K562 (cell line): ENCODE data around the gene CEP350. TPM values are rescaled to one million over a fixed set of nuclear protein-coding genes. Genes with fewer than 3 reads are reported as not detected.

Source experiments
- ARID2 ChIP-seq: fragments of 450-650 bp; IDR thresholded peaks from 2 replicates; pipeline ENCODE4 v1.6.1; 2017; ENCODE audit warnings: antibody characterized with exemption, mild to moderate bottlenecking
- ATF4 ChIP-seq: fragments of 450-650 bp; formaldehyde crosslinking; IDR thresholded peaks from 2 replicates; pipeline ENCODE4 v1.4.0; 2022; ENCODE audit warnings: mild to moderate bottlenecking, moderate library complexity
- BCOR ChIP-seq: fragments of 450-650 bp; IDR thresholded peaks from 2 replicates; pipeline ENCODE4 v1.6.1; 2016
- CREB3L1 ChIP-seq: fragments of 450-650 bp; IDR thresholded peaks from 2 replicates; pipeline ENCODE4 v1.6.1; 2014; ENCODE audit warnings: low read depth, mild to moderate bottlenecking, moderate library complexity, borderline replicate concordance
- CREB5 ChIP-seq: fragments of 250-450 bp; sonication (Bioruptor Pico); IDR thresholded peaks from 2 replicates; pipeline ENCODE4 v1.5.0; 2020; ENCODE audit warnings: mild to moderate bottlenecking
- DLX4 ChIP-seq: fragments of 250-450 bp; sonication (Bioruptor Pico); IDR thresholded peaks from 2 replicates; pipeline ENCODE4 v1.6.1; 2021; ENCODE audit warnings: mild to moderate bottlenecking
- HDAC2 ChIP-seq: fragments of 450-650 bp; IDR thresholded peaks from 2 replicates; pipeline ENCODE4 v1.6.1; 2016; ENCODE audit warnings: mild to moderate bottlenecking
- HDAC3 ChIP-seq: fragments of 450-650 bp; IDR thresholded peaks from 2 replicates; pipeline ENCODE4 v1.6.1; 2018; ENCODE audit warnings: borderline replicate concordance, mild to moderate bottlenecking, moderate library complexity; ENCODE audit not compliant: partially characterized antibody
- HNRNPL ChIP-seq: fragments of 200-400 bp; formaldehyde crosslinking; IDR thresholded peaks from 2 replicates; pipeline ENCODE4 v1.6.1; 2017; ENCODE audit warnings: low read depth, mild to moderate bottlenecking, low read length
- HSF4 ChIP-seq: fragments of 250-450 bp; sonication (Bioruptor Pico); IDR thresholded peaks from 2 replicates; pipeline ENCODE4 v2.1.2; 2022; ENCODE audit warnings: mild to moderate bottlenecking, moderate library complexity, borderline replicate concordance
- LARP7 ChIP-seq: fragments of 450-650 bp; IDR thresholded peaks from 2 replicates; pipeline ENCODE4 v1.6.1; 2016
- MEF2A ChIP-seq: IDR thresholded peaks from 2 replicates; pipeline ENCODE4 v1.6.1; 2011; ENCODE audit warnings: low read depth, mild to moderate bottlenecking, low read length, moderate library complexity; ENCODE audit not compliant: control insufficient read depth
- MXI1 ChIP-seq: IDR thresholded peaks from 2 replicates; pipeline ENCODE4 v1.6.1; 2011; ENCODE audit warnings: low read depth, mild to moderate bottlenecking, improper control_type of control experiment, low read length
- PHF8 ChIP-seq: fragments of 200-600 bp; sonication (generic); IDR thresholded peaks from 2 replicates; pipeline ENCODE4 v1.6.1; 2012; ENCODE audit warnings: mixed run types, mild to moderate bottlenecking, inconsistent platforms, low read length, moderate library complexity, borderline replicate concordance
- RFX1 ChIP-seq: fragments of 450-650 bp; IDR thresholded peaks from 2 replicates; pipeline ENCODE4 v1.6.1; 2016; ENCODE audit warnings: mild to moderate bottlenecking, moderate library complexity
- SMAD1 ChIP-seq: fragments of 150-350 bp; IDR thresholded peaks from 2 replicates; pipeline ENCODE4 v1.6.1; 2014; ENCODE audit warnings: low read length, low read depth; ENCODE audit not compliant: partially characterized antibody
- SMAD2 ChIP-seq: fragments of 150-350 bp; IDR thresholded peaks from 2 replicates; pipeline ENCODE4 v1.6.1; 2014; ENCODE audit warnings: low read depth, mild to moderate bottlenecking, low read length
- SMARCB1 ChIP-seq: IDR thresholded peaks from 2 replicates; pipeline ENCODE4 v1.6.1; 2011; ENCODE audit warnings: improper control_type of control experiment, low read depth; ENCODE audit not compliant: insufficient read length
- SRSF3 ChIP-seq: fragments of 200-400 bp; formaldehyde crosslinking; IDR thresholded peaks from 2 replicates; pipeline ENCODE4 v1.6.1; 2016; ENCODE audit warnings: mild to moderate bottlenecking, low read length, moderate library complexity; ENCODE audit not compliant: insufficient read depth
- U2AF2 ChIP-seq: fragments of 200-400 bp; formaldehyde crosslinking; optimal IDR thresholded peaks from 2 replicates; pipeline ENCODE3; 2017; ENCODE audit warnings: low read depth, mild to moderate bottlenecking, low read length
- ZBTB1 ChIP-seq: sonication (generic); formaldehyde crosslinking; IDR thresholded peaks from 2 replicates; pipeline ENCODE4 v1.8.1; 2023; ENCODE audit warnings: missing genetic modification reagents, low read depth, mild to moderate bottlenecking, borderline replicate concordance
- ZBTB9 ChIP-seq: fragments of 450-650 bp; formaldehyde crosslinking; IDR thresholded peaks from 2 replicates; pipeline ENCODE4 v1.4.0; 2020; ENCODE audit warnings: mild to moderate bottlenecking, moderate library complexity
- ZNF431 ChIP-seq: sonication (generic); formaldehyde crosslinking; IDR thresholded peaks from 2 replicates; pipeline ENCODE4 v1.8.0; 2022; ENCODE audit warnings: mild to moderate bottlenecking, missing genetic modification reagents
- ZNF589 ChIP-seq: fragments of 200-800 bp; sonication (Bioruptor generic); IDR thresholded peaks from 2 replicates; pipeline ENCODE4 v1.6.1; 2016; ENCODE audit warnings: low read depth, missing genetic modification characterization, missing compliant biosample characterization
- ZNF696 ChIP-seq: fragments of 250-450 bp; sonication (Bioruptor Pico); conservative IDR thresholded peaks from 2 replicates; pipeline ENCODE4 v1.4.0; 2020; ENCODE audit warnings: mild to moderate bottlenecking, moderate library complexity
- ZNF766 ChIP-seq: fragments of 200-800 bp; sonication (Bioruptor generic); conservative IDR thresholded peaks from 2 replicates; pipeline ENCODE4 v1.6.1; 2016; ENCODE audit warnings: missing genetic modification characterization, missing compliant biosample characterization
- polyA plus RNA-seq, 8 experiments: library from polyadenylated mRNA; depleted of rRNA in 4 of 8; stranded (reverse) in 5 of 8; unstranded in 3 of 8; fragments of >200 nt; fragmentation: Nextera tagmentation in 2 of 8; fragmentation: Illumina TruSeq in 1 of 8; extraction: Ambion mirVana in 2 of 8; extraction: Trizol in 1 of 8; gene quantifications; 2 replicates each; pipeline versions ENCODE4 v1.2.1 to v1.2.3, GENCODE V29; 2011 to 2014; ENCODE audit warnings: inconsistent platforms in 1 of 8, missing spikeins in 1 of 8
- total RNA-seq, 7 experiments: library from RNA; depleted of rRNA in 6 of 7; stranded (reverse); fragments of >200 nt in 6 of 7; fragmentation: Illumina TruSeq in 2 of 7; extraction: Trizol in 2 of 7; gene quantifications; 2 replicates each; pipeline versions ENCODE4 v1.2.1 to v1.2.3, GENCODE V29; 2011 to 2021; ENCODE audit warnings: low replicate concordance in 1 of 7

Gene CEP350
- total and polyA plus RNA-seq, 9 of the 15 experiments (the other 6 are each of a cell fraction or from before 2014, with no cell fraction given) = 8.3 to 64.3 (median 28.0) TPM

- TF ChIP-seq CREB5 (no peak), LARP7 (no peak), MEF2A (no peak), BCOR (no peak), ZNF431 (CRISPR knock-in tag) (no peak), HDAC2 (peak; percentile 34; the same call in 1 of the 2 replicates), ATF4 (CRISPR knock-in tag) (no peak), ZBTB1 (CRISPR knock-in tag) (no peak; the same call in 1 of the 2 replicates), ZNF766 (CRISPR knock-in tag) (no peak), HNRNPL (no peak), HDAC3 (no peak), MXI1 (no peak), RFX1 (no peak), SMAD2 (no peak), CREB3L1 (peak; percentile 62; the same call in 1 of the 2 replicates), PHF8 (no peak), SRSF3 (no peak), U2AF2 (no peak), ARID2 (no peak), ZNF589 (CRISPR knock-in tag) (no peak), SMAD1 (no peak), ZNF696 (CRISPR knock-in tag) (no peak), DLX4 (CRISPR knock-in tag) (no peak), SMARCB1 (no peak), ZBTB9 (CRISPR knock-in tag) (0 out of 2 replicates have a peak, but pooled peaks have one; percentile 74), HSF4 (no peak)
These were observed 199.4 kb downstream of the CEP350 start (continued) for GRCh38 chr1:180154003-180154324.
